Measurements from ENCODE around the gene ANTKMT. TPM values are rescaled to one million over a fixed set of nuclear protein-coding genes. Genes with fewer than 3 reads are reported as not detected.

The ANTKMT gene
- polyA plus RNA-seq, 1 donor from 2014 or later, result 73.4 TPM

DNA sequence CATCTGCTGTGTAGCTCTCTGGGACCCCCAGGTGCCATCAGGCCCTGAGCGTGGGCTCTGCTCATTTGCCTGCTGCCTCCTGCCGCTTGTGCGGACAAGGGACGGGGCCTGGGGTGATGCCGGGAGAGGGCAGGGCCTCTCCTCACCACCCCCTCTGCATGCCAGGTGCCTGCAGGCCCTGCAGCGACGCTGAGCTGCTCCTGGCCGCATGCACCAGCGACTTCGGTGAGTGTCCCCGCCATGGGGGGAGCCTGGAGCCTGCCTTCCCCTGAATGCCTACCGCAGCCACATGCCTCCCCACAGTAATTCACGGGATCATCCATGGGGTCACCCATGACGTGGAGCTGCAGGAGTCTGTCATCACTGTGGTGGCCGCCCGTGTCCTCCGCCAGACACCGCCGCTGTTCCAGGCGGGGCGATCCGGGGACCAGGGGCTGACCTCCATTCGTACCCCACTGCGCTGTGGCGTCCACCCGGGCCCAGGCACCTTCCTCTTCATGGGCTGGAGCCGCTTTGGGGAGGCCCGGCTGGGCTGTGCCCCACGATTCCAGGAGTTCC lies 4.1 kb upstream of the ANTKMT start:
- Histone ChIP-seq H2AFZ (ENCODE audit: low read depth, low read length) (no peak overlapping the region), H3K79me2 (replicated peaks; ENCODE audit: insufficient read depth, low read length) (peaks cover 13% of the 10 kb centered on the region), H3K27ac (ENCODE audit: low read length) (peak overlapping the region; percentile 53), H3K36me3 (ENCODE audit: insufficient read depth, low read length) (no peaks in the 10 kb centered on the region), H3F3A (ENCODE audit: insufficient read depth, low read length, poor library complexity, severe bottlenecking) (no peaks in the 10 kb centered on the region), H3K9me2 (ENCODE audit: insufficient read depth, low read length) (no peaks in the 10 kb centered on the region), H3K9ac (ENCODE audit: low read length) (peak overlapping the region; percentile 51), H3K9me3 (ENCODE audit: low read length) (no peaks in the 10 kb centered on the region), H4K20me1 (ENCODE audit: insufficient read depth) (no peaks in the 10 kb centered on the region), H3K4me3 (ENCODE audit: low read length) (peak overlapping the region; percentile 60), H3K4me2 (ENCODE audit: low read length) (no peak overlapping the region), H3K27me3 (ENCODE audit: insufficient read depth, low read depth, low read length) (no peaks in the 10 kb centered on the region)
- TF ChIP-seq POLR2AphosphoS5 (IDR thresholded peaks at IDR 0.05), result no peak
- TF ChIP-seq SMC3 (conservative IDR thresholded peaks at IDR 0.05; ENCODE audit: poor library complexity), result no peak
- TF ChIP-seq, protein P1, sequence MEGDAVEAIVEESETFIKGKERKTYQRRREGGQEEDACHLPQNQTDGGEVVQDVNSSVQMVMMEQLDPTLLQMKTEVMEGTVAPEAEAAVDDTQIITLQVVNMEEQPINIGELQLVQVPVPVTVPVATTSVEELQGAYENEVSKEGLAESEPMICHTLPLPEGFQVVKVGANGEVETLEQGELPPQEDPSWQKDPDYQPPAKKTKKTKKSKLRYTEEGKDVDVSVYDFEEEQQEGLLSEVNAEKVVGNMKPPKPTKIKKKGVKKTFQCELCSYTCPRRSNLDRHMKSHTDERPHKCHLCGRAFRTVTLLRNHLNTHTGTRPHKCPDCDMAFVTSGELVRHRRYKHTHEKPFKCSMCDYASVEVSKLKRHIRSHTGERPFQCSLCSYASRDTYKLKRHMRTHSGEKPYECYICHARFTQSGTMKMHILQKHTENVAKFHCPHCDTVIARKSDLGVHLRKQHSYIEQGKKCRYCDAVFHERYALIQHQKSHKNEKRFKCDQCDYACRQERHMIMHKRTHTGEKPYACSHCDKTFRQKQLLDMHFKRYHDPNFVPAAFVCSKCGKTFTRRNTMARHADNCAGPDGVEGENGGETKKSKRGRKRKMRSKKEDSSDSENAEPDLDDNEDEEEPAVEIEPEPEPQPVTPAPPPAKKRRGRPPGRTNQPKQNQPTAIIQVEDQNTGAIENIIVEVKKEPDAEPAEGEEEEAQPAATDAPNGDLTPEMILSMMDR (IDR thresholded peaks at IDR 0.05; ENCODE audit: poor library complexity, severe bottlenecking), result no peak
- no peak for TF ChIP-seq EZH2 (IDR thresholded peaks at IDR 0.05; ENCODE audit: borderline replicate concordance, insufficient read depth, low read length, poor library complexity, severe bottlenecking)
- TF ChIP-seq RAD21 (conservative IDR thresholded peaks at IDR 0.05), result no peak
- no peak for TF ChIP-seq TAF1 (IDR thresholded peaks at IDR 0.05; ENCODE audit: low read depth)
- no peak for TF ChIP-seq MXI1 (conservative IDR thresholded peaks at IDR 0.05; ENCODE audit: poor library complexity, severe bottlenecking)
- TF ChIP-seq EP300 (conservative IDR thresholded peaks at IDR 0.05; ENCODE audit: poor library complexity, severe bottlenecking), result no peak
- TF ChIP-seq, protein P2, sequence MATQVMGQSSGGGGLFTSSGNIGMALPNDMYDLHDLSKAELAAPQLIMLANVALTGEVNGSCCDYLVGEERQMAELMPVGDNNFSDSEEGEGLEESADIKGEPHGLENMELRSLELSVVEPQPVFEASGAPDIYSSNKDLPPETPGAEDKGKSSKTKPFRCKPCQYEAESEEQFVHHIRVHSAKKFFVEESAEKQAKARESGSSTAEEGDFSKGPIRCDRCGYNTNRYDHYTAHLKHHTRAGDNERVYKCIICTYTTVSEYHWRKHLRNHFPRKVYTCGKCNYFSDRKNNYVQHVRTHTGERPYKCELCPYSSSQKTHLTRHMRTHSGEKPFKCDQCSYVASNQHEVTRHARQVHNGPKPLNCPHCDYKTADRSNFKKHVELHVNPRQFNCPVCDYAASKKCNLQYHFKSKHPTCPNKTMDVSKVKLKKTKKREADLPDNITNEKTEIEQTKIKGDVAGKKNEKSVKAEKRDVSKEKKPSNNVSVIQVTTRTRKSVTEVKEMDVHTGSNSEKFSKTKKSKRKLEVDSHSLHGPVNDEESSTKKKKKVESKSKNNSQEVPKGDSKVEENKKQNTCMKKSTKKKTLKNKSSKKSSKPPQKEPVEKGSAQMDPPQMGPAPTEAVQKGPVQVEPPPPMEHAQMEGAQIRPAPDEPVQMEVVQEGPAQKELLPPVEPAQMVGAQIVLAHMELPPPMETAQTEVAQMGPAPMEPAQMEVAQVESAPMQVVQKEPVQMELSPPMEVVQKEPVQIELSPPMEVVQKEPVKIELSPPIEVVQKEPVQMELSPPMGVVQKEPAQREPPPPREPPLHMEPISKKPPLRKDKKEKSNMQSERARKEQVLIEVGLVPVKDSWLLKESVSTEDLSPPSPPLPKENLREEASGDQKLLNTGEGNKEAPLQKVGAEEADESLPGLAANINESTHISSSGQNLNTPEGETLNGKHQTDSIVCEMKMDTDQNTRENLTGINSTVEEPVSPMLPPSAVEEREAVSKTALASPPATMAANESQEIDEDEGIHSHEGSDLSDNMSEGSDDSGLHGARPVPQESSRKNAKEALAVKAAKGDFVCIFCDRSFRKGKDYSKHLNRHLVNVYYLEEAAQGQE (IDR thresholded peaks at IDR 0.05; ENCODE audit: borderline replicate concordance), result no peak

DNA sequence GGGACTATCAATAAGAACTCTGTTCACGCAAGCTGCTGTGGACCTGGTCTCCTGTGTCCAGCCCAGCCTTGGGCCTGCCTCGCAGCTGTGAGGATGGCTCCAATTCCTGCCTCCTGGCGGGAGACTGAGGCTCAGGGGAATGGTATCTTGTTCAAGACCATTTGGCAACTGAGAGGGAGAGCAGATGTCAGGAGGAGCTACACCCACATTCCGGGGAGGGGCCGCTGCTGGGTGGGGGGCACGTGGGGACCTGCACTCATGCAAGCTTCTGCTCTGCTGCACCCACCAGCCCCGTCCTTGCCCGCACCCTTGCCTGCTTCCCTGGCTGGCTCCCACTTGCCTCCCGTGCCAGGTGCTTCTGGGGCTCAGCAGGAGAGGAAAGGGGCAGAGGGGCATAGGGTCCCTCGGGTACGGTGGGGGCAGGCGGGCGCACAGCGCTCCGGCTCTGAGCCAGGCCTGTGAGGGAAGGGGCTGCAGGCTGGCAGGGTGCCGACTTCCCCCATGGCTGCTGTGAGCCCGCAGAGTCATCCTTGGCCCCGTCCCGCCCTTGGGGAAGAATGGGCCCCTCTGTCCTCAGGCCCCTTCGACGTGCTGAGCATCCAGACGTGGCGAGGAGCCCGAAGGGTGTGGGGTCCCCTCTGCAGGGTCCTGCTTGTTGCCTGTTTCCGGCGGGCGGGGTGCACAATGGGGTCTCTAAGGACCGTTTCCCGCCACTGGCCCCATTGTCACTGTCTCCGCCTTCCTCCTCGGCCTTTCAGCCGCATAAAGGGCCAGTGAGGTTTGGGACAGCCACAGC lies 3.3 kb upstream of the ANTKMT start:
- H3K9me2 ChIP-seq (ENCODE audit: insufficient read depth, low read length), result no peaks in the 10 kb centered on the region
- peak overlapping the region; percentile 90 for H3K9ac ChIP-seq (ENCODE audit: low read length)
- H3K4me2 ChIP-seq (ENCODE audit: low read length), result no peak overlapping the region
- H3K27ac ChIP-seq (ENCODE audit: low read length), result no peak overlapping the region
- TF ChIP-seq, protein P1 (IDR thresholded peaks at IDR 0.05; ENCODE audit: poor library complexity, severe bottlenecking), result no peak
- TF ChIP-seq SMC3 (conservative IDR thresholded peaks at IDR 0.05; ENCODE audit: poor library complexity) (no peak), MXI1 (conservative IDR thresholded peaks at IDR 0.05; ENCODE audit: poor library complexity, severe bottlenecking) (no peak)
- H3K27me3 ChIP-seq (ENCODE audit: insufficient read depth, low read depth, low read length), result no peaks in the 10 kb centered on the region
- no peak overlapping the region for H2AFZ ChIP-seq (ENCODE audit: low read depth, low read length)
- H3F3A ChIP-seq (ENCODE audit: insufficient read depth, low read length, poor library complexity, severe bottlenecking), result no peaks in the 10 kb centered on the region
- H4K20me1 ChIP-seq (ENCODE audit: insufficient read depth), result no peaks in the 10 kb centered on the region
- no peaks in the 10 kb centered on the region for H3K9me3 ChIP-seq (ENCODE audit: low read length)
- no peaks in the 10 kb centered on the region for H3K36me3 ChIP-seq (ENCODE audit: insufficient read depth, low read length)
- no peak overlapping the region for H3K4me3 ChIP-seq (ENCODE audit: low read length)
- H3K79me2 ChIP-seq (replicated peaks; ENCODE audit: insufficient read depth, low read length), result peaks cover 10% of the 10 kb centered on the region
